SH-SY5Y (cell line): ENCODE measurements around the gene SUGCT.

Source experiments
- GATA2 ChIP-seq: IDR thresholded peaks from 2 replicates; pipeline ENCODE4 v1.6.1; 2011; ENCODE audit warnings: mild to moderate bottlenecking, low read depth, low read length
- GATA3 ChIP-seq: IDR thresholded peaks from 2 replicates; pipeline ENCODE4 v1.6.1; 2011; ENCODE audit warnings: low read depth, mild to moderate bottlenecking, low read length, moderate library complexity

DNA sequence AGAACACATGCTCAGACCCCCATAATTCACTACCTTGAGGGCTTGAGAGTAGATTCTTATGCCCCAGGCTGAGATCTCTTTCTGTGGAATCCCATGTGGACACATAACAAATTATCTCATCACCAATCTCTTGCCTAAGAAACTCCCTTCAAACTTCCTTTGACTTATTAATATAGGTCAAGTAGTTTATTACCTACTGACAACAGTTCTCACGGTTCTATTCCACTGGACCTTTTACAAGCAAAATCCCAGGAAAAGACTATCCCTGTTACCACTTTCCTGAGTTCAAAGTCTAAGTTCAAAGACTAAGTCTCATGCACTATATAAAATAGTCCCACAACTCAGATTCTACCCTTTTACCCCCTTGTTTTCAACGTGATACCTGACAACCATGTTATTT, 754.7 kb downstream of the SUGCT start:
- no peak for TF ChIP-seq GATA2
- TF ChIP-seq GATA3, result no peak
